ENCODE results near the gene PTPDC1.
"Not testable (repeated sequence)": the region's sequence is repeated elsewhere in the genome, so short reads cannot be mapped to it uniquely, and the experiment has no call there.

PTPDC1 gene

GRCh38 chr9:94080249-94080648, 4.0 kb upstream of the PTPDC1 start:
- Mint-ChIP-seq H3K4me1 (peaks cover 0 to 2% of the 10 kb centered on the region in 2 donors), H3K27me3 (no peaks in the 10 kb centered on the region), H3K9me3 (no peaks in the 10 kb centered on the region), H3K36me3 (peaks cover 11 to 23% of the 10 kb centered on the region in 2 donors), H3K4me3 (no peak overlapping the region), H3K27ac (no peak overlapping the region)
- DNase-seq (no peak), ATAC-seq (replicated peaks) (no peak)

DNA sequence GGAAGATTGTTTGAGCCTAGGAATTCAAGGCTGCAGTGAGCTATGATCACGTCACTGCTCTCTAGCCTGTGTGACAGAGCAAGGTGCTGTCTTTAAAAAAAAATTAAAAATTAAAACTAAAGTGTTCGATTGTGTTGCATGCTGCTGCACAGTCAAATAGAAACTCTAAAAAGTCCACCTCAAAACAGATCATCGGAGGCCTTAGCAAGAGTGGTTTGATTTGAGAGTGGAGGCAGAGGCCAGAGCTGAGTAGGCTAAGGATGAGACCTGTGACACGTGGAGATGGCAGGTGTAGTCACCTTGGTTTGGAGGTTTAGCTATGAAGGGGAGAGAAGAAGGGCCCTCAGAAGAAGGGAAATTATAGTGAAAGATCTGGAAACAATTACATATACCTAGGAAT, 2.8 kb upstream of the PTPDC1 start:
- H3K9me3 Mint-ChIP-seq, result no peaks in the 10 kb centered on the region
- peaks cover 4% of the 10 kb centered on the region in 2 donors for H3K4me1 Mint-ChIP-seq
- H3K27me3 Mint-ChIP-seq, result no peaks in the 10 kb centered on the region
- H3K27ac Mint-ChIP-seq, result no peak overlapping the region
- no peak overlapping the region for H3K4me3 Mint-ChIP-seq
- peaks cover 11 to 23% of the 10 kb centered on the region in 2 donors for H3K36me3 Mint-ChIP-seq
- no peak for ATAC-seq (replicated peaks)
- DNase-seq, result no peak

DNA sequence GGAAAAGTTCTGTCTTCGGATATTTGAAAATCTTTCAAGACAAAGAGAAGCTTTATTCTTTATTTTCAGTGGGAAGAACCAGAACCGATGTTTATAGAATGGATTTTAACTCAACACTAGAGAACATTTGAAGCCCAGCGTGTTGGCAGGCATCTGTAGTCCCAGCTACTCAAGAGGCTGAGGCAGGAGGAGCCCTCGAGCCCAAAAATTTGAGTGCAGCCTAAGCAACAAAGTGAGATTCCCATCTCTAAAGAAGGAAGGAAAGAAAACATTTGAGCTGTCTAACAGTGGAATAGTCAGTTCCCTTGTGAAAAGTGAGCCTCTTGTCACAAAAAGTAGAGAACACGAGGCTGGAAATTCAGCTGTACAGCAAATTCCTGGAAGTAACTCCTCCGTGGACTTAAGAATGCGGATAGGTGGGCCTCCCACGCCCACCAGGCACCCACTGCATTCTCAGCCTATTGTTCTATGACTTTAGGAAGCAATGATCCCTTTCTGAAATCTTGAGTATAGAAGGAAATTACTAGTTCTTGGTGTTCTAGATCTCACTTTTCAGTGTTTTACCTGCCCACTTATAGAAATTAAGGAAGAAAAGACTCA, 2.3 kb upstream of the PTPDC1 start:
- DNase-seq (no peak), ATAC-seq (replicated peaks) (no peak)
- Mint-ChIP-seq H3K9me3 (no peaks in the 10 kb centered on the region), H3K4me1 (peaks cover 4 to 5% of the 10 kb centered on the region in 2 donors), H3K27me3 (no peaks in the 10 kb centered on the region), H3K27ac (no peak overlapping the region), H3K36me3 (peaks cover 13 to 26% of the 10 kb centered on the region in 2 donors), H3K4me3 (no peak overlapping the region)

DNA sequence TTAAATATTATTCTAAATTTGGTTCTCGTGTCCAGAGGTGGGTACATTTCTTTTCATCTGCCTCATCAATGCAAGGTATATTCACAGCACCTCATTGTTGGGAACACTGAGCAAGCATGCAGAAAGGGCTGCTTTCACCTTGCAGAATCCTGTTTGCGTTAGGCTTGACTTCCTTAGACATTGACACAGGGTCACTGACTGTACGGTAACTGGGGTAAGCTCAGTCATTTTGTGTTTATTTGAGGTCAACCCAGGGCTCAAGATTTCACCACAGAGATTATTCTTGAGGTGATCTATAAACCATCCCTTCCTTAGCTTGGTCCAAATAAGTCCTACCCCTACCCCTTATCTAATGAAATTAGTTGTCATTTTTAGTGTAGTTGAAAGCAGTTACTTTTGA, 1.7 kb upstream of the PTPDC1 start:
- Mint-ChIP-seq H3K27ac (no peak overlapping the region), H3K36me3 (peaks cover 15 to 28% of the 10 kb centered on the region in 2 donors), H3K4me3 (no peak overlapping the region), H3K9me3 (no peaks in the 10 kb centered on the region), H3K4me1 (peaks cover 4 to 5% of the 10 kb centered on the region in 2 donors), H3K27me3 (no peaks in the 10 kb centered on the region)
- ATAC-seq (replicated peaks) (no peak), DNase-seq (no peak)

DNA sequence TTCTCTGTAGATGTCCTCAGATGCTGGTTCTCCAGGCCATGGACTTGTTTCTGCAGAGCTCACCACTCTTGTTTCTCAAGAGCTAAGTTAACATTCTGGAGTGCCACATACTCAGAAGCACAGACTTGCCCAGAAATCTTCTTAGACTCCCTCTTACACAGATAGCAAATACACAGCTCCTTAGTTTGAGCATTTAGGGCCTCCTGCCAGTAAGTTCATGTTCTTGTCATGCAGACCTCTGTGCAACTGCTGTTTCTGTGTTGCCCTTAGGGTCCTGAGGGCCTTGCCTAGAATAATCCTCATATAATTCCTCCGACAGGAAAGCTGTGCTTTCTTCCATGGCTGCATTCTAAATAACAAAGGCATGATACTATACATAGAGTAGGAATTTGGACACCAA, 1.3 kb upstream of the PTPDC1 start:
- H3K4me1 Mint-ChIP-seq, result peaks cover 4 to 5% of the 10 kb centered on the region in 2 donors
- H3K9me3 Mint-ChIP-seq, result no peaks in the 10 kb centered on the region
- no peaks in the 10 kb centered on the region for H3K27me3 Mint-ChIP-seq
- no peak overlapping the region for H3K4me3 Mint-ChIP-seq
- no peak overlapping the region for H3K27ac Mint-ChIP-seq
- ATAC-seq (replicated peaks), result no peak
- peaks cover 11 to 24% of the 10 kb centered on the region in 2 donors for H3K36me3 Mint-ChIP-seq
- no peak for DNase-seq

GRCh38 chr9:94083384-94083783, 880 bp upstream of the PTPDC1 start:
- Mint-ChIP-seq H3K27me3 (no peaks in the 10 kb centered on the region), H3K27ac (no peak overlapping the region), H3K36me3 (peaks cover 8 to 23% of the 10 kb centered on the region in 2 donors), H3K4me3 (no peak overlapping the region), H3K9me3 (no peaks in the 10 kb centered on the region), H3K4me1 (peaks cover 4 to 5% of the 10 kb centered on the region in 2 donors)
- DNase-seq (no peak), ATAC-seq (replicated peaks) (no peak)

DNA sequence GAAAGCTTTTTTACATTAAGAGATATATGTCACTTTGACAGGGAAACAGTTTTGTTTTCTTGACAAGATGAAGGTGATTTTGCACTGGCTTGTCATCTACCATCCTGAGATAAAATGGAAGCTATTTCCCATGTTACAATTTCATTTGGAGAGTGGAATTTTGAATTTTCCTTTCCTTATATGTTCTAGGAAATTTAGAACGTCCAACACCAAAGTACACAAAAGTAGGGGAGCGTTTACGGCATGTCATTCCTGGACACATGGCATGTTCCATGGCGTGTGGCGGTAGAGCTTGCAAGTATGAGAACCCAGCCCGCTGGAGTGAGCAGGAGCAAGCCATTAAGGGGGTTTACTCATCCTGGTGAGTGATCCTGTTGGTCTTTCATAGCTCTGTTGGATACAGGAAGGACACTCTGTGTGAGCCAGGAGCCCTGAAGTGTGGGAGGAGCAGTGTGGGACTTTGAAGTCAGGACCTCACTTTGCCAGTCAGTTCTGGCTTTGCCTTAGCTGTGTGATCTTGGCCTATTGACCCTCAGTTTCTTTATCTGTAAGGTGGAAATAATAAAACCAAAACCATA, 887 bp downstream of the PTPDC1 start:
- H3K4me3 Mint-ChIP-seq, result no peak overlapping the region
- H3K4me1 Mint-ChIP-seq, result peaks cover 4 to 5% of the 10 kb centered on the region in 2 donors
- no peaks in the 10 kb centered on the region for H3K27me3 Mint-ChIP-seq
- DNase-seq (no peak), ATAC-seq (replicated peaks) (no peak)
- no peak overlapping the region for H3K27ac Mint-ChIP-seq
- peaks cover 4 to 14% of the 10 kb centered on the region in 2 donors for H3K36me3 Mint-ChIP-seq
- H3K9me3 Mint-ChIP-seq, result no peaks in the 10 kb centered on the region

- ATAC-seq (replicated peaks) (no peak), DNase-seq (no peak)
- H3K36me3 Mint-ChIP-seq, result peaks cover 4 to 11% of the 10 kb centered on the region in 2 donors
- no peaks in the 10 kb centered on the region for H3K27me3 Mint-ChIP-seq
- H3K9me3 Mint-ChIP-seq, result no peaks in the 10 kb centered on the region
- peaks cover 3 to 5% of the 10 kb centered on the region in 2 donors for H3K4me1 Mint-ChIP-seq
- no peak overlapping the region for H3K4me3 Mint-ChIP-seq
- no peak overlapping the region for H3K27ac Mint-ChIP-seq
Observed at GRCh38 chr9:94086486-94087345, 2.5 kb downstream of the PTPDC1 start.

DNA sequence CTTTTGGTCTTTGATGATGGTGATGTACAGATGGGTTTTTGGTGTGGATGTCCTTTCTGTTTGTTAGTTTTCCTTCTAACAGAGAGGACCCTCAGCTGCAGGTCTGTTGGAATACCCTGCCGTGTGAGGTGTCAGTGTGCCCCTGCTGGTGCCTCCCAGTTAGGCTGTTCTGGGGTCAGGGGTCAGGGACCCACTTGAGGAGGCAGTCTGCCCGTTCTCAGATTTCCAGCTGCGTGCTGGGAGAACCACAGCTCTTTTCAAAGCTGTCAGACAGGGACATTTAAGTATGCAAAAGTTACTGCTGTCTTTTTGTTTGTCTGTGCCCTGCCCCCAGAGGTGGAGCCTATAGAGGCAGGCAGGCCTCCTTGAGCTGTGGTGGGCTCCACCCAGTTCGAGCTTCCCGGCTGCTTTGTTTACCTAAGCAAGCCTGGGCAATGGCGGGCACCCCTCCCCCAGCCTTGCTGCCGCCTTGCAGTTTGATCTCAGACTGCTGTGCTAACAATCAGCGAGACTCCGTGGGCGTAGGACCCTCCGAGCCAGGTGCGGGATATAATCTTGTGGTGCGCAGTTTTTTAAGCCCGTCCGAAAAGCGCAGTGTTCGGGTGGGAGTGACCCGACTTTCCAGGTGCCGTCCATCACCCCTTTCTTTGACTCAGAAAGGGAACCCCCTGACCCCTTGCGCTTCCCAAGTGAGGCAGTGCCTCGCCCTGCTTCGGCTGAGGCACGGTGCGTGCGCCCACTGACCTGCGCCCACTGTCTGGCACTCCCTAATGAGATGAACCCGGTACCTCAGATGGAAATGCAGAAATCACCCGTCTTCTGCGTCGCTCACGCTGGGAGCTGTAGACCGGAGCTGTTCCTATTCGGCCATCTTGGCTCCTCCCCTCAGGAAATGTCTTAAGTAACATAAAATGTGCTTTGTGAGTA, 10.2 kb downstream of the PTPDC1 start:
- not testable (repeated sequence) for DNase-seq; H3K27me3 Mint-ChIP-seq; H3K9me3 Mint-ChIP-seq; ATAC-seq (replicated peaks); H3K4me3 Mint-ChIP-seq; H3K4me1 Mint-ChIP-seq; H3K27ac Mint-ChIP-seq
- peaks cover 6 to 15% of the 10 kb centered on the region in 2 donors for H3K36me3 Mint-ChIP-seq

DNA sequence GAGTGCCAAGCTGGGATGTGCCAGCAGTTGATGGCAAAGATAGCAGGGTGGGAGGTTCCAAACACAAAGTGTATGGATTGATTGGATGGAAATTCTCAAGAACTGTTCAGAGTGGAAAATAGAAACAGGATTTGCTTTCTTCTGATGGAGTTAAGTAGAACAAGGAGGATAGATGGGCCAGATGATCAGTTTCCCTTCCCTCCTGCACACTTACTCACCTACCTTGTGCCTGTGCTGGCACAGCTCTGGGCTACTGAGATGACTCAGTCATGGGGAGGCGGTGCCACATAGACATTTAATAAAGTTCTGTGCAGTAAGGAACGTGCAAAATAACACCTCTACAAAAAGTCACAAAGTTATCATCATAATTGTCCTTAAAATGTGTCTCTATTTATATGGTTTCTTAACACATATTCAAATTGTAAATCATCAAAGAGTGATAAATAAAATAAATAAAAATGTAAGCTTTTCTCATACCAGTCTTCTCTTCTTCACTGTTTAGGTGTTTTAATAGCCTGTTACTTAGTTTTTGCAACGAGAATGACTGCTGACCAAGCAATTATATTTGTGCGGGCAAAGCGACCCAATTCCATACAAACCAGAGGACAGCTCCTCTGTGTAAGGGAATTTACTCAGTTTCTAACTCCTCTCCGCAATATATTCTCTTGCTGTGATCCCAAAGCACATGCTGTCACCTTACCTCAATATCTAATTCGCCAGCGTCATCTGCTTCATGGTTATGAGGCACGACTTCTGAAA, 12.7 kb downstream of the PTPDC1 start:
- Mint-ChIP-seq H3K9me3 (no peaks in the 10 kb centered on the region), H3K4me1 (peaks cover 0 to 3% of the 10 kb centered on the region in 2 donors), H3K4me3 (no peak overlapping the region), H3K36me3 (peaks cover 6 to 15% of the 10 kb centered on the region in 2 donors), H3K27me3 (no peaks in the 10 kb centered on the region), H3K27ac (no peak overlapping the region)
- peak in 1 of 2 donors; percentile 65 for ATAC-seq (replicated peaks)
- no peak for DNase-seq

DNA sequence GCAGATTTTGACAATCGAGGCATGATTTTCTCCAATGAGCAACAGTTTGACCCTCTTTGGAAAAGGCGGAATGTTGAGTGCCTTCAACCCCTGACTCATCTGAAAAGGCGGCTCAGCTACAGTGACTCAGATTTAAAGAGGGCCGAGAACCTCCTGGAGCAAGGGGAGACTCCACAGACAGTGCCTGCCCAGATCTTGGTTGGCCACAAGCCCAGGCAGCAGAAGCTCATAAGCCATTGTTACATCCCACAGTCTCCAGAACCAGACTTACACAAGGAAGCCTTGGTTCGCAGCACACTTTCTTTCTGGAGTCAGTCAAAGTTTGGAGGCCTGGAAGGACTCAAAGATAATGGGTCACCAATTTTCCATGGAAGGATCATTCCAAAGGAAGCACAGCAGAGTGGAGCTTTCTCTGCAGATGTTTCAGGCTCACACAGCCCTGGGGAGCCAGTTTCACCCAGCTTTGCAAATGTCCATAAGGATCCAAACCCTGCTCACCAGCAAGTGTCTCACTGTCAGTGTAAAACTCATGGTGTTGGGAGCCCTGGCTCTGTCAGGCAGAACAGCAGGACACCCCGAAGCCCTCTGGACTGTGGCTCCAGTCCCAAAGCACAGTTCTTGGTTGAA, 13.6 kb downstream of the PTPDC1 start:
- ATAC-seq (replicated peaks) (no peak), DNase-seq (no peak)
- H3K9me3 Mint-ChIP-seq, result no peaks in the 10 kb centered on the region
- peaks cover 6 to 18% of the 10 kb centered on the region in 2 donors for H3K36me3 Mint-ChIP-seq
- H3K27ac Mint-ChIP-seq, result no peak overlapping the region
- H3K4me3 Mint-ChIP-seq, result no peak overlapping the region
- H3K4me1 Mint-ChIP-seq, result peaks cover 0 to 3% of the 10 kb centered on the region in 2 donors
- no peaks in the 10 kb centered on the region for H3K27me3 Mint-ChIP-seq

DNA sequence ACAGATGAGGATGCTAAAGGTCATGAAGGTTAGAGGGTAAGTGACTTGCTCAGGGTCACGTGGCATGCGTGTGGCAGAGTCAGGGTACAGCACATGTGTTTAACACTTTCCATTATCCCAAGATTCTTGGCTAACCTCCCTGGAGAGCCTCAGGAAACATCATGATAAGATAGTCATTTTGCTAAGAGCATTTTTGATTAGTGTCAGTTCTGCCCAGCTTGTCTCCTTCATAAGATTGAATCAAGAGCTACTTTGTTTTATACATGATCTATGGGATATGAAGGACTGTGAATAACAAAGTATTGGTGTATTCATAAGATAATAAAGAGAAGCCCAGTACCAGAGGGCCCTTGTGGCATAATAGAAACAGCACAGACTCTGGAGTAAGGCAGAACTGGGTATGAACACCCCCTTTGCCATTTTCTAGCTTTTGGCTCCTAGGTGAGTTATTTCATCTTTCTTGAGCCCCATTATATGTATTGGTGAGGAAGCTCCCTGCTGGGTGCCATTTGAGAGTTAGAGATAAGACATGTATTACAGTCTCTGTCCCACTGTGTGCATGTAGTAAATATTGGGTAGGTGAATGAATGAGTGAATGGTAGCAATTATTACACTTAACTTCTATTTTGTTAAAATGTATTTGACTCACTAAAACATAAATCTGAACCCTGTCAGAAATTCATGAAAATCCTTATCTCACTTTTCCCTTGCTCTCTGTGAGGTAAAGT, 16.1 kb downstream of the PTPDC1 start:
- DNase-seq (no peak), ATAC-seq (replicated peaks) (no peak)
- Mint-ChIP-seq H3K27me3 (no peaks in the 10 kb centered on the region), H3K27ac (peak overlapping the region; percentile 59), H3K4me1 (peaks cover 0 to 3% of the 10 kb centered on the region in 2 donors), H3K9me3 (no peaks in the 10 kb centered on the region), H3K36me3 (peaks cover 6 to 17% of the 10 kb centered on the region in 2 donors), H3K4me3 (no peak overlapping the region)
